Measurements from ENCODE around the gene IBSP.

IBSP gene

GRCh38 chr4:87799301-87800113, at the start of gene IBSP:
TSS of gene IBSP (plus strand) at chr4:87799554. CDS start at chr4:87802362, 2,808 bp downstream.
- TF ChIP-seq, protein P1, sequence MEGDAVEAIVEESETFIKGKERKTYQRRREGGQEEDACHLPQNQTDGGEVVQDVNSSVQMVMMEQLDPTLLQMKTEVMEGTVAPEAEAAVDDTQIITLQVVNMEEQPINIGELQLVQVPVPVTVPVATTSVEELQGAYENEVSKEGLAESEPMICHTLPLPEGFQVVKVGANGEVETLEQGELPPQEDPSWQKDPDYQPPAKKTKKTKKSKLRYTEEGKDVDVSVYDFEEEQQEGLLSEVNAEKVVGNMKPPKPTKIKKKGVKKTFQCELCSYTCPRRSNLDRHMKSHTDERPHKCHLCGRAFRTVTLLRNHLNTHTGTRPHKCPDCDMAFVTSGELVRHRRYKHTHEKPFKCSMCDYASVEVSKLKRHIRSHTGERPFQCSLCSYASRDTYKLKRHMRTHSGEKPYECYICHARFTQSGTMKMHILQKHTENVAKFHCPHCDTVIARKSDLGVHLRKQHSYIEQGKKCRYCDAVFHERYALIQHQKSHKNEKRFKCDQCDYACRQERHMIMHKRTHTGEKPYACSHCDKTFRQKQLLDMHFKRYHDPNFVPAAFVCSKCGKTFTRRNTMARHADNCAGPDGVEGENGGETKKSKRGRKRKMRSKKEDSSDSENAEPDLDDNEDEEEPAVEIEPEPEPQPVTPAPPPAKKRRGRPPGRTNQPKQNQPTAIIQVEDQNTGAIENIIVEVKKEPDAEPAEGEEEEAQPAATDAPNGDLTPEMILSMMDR (IDR thresholded peaks at IDR 0.05), result no peak

GRCh38 chr4:87749883-87750282, 49.5 kb upstream of the IBSP start:
- TF ChIP-seq, protein P1 (IDR thresholded peaks at IDR 0.05), result no peak

DNA sequence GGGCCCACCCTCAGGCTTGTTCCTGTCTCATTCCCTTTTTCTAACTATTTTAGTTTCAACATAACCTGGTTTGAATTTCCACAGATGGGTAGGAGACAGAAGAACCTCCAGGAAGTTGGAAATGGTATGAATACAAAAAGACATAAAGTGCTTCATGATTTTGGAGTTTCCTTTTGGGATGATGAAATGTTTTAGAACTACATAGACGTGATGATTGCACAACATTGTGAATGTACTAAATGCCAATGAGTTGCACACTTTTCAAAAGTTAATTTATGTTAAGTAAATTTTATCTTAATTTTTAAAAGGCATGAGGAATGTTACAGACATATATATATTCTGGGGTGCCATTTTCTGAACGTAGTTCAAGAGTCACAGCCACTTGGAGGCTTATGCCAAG, 41.1 kb upstream of the IBSP start:
- TF ChIP-seq, protein P1 (IDR thresholded peaks at IDR 0.05), result no peak

DNA sequence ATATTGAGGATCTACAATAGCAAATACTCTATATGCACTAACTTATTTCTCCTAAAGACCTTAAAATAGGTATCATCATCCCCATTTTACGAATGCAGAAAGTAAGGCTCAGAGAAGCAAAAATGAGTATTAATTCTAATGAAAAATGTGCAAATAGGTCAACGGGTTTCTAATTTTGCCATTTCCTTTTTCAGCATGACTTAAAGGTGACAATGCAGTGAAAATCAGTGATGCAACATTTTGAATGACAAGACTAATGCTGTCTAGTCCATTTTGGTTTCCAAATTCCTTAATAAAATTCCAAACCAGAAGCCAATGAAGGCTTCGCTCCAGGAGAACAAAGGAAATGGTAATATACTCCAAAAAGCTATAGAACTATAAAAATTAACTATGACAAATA, 37.0 kb upstream of the IBSP start:
- TF ChIP-seq, protein P1 (IDR thresholded peaks at IDR 0.05), result no peak

DNA sequence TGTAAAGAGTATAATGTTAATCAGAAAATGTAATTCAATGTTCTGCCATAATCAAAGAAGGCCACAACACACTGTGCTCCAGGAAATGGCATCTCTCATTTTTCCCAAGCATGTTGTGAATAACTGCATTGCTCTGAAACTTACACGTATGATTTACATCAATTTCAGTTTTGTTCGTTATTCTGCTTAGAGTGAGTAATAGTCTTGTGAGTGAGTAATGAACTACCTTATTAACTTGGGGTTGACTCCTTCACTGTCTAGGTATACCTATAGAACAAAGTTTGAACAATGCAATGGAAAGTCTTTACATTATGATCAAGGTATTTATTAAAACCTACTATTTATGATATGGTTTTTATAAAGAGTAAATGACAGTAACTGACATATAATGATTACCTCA, 17.8 kb upstream of the IBSP start:
- TF ChIP-seq, protein P1 (IDR thresholded peaks at IDR 0.05), result no peak

GRCh38 chr4:87783781-87784180, 15.6 kb upstream of the IBSP start:
- TF ChIP-seq, protein P1 (IDR thresholded peaks at IDR 0.05), result no peak

GRCh38 chr4:87785731-87786509, 13.4 kb upstream of the IBSP start:
- TF ChIP-seq, protein P1 (IDR thresholded peaks at IDR 0.05), result no peak

Measured in LNCAP (cell line).